IMR-90 (cell line): Measurements from ENCODE around the gene PSMD8. TPM values are rescaled to one million over a fixed set of nuclear protein-coding genes. Genes with fewer than 3 reads are reported as not detected.
"Not testable (repeated sequence)": the region's sequence is repeated elsewhere in the genome, so short reads cannot be mapped to it uniquely, and the experiment has no call there.

Source experiments
- ATAC-seq: fragments of 200-7000 bp; cut with Tn5 transposase; 2 replicates; pipeline ENCODE4 v1.9.1; 2020; ENCODE audit warnings: low read depth, mild to moderate bottlenecking, moderate library complexity
- BruUV-seq: library from RNA; stranded (reverse); fragments of 400-500 nt; replicated peaks from 2 replicates; lab custom pipeline; 2021; lab: Mats Ljungman, UMichigan
- CTCF ChIA-PET: fragments of 300-600 bp; formaldehyde crosslinking; extraction: SDS; loops from one replicate; lab custom pipeline; 2021; ENCODE audit warnings: antibody characterized with exemption; lab: Yijun Ruan, JAX
- POLR2A ChIA-PET: fragments of 300-600 bp; sonication (Branson Sonifier 250); formaldehyde crosslinking; loops from one replicate; lab custom pipeline; 2022; ENCODE audit warnings: antibody characterized with exemption; ENCODE audit not compliant: unreplicated experiment; lab: Charles Lee
- DNase-seq: peaks from one replicate; pipeline ENCODE4 v3.0.0; 2013
- H2AFZ ChIP-seq: replicated peaks from 2 replicates; pipeline ENCODE3; 2013; ENCODE audit warnings: low read length, mild to moderate bottlenecking; ENCODE audit not compliant: poor library complexity
- H2AK5ac ChIP-seq: 2 replicates; pipeline ENCODE4 v1.6.1; 2013; ENCODE audit warnings: low read depth, low read length, inconsistent platforms
- H2AK9ac ChIP-seq: replicated peaks from 2 replicates; pipeline ENCODE3; 2013; ENCODE audit warnings: mild to moderate bottlenecking, low read depth, low read length, moderate library complexity; ENCODE audit not compliant: poor library complexity
- H2BK120ac ChIP-seq: 2 replicates; pipeline ENCODE4 v1.6.1; 2013; ENCODE audit warnings: low read depth, low read length, inconsistent platforms
- H2BK15ac ChIP-seq: 3 replicates; pipeline ENCODE4 v1.6.1; 2013; ENCODE audit warnings: low read depth, low read length, inconsistent platforms
- H2BK20ac ChIP-seq: 2 replicates; pipeline ENCODE4 v1.6.1; 2013; ENCODE audit warnings: low read depth, mild to moderate bottlenecking, inconsistent platforms, low read length, moderate library complexity
- H2BK5ac ChIP-seq: 2 replicates; pipeline ENCODE4 v1.6.1; 2013; ENCODE audit warnings: mild to moderate bottlenecking, low read depth, low read length, inconsistent platforms; ENCODE audit not compliant: poor library complexity, severe bottlenecking
- H3K14ac ChIP-seq: replicated peaks from 2 replicates; pipeline ENCODE4 v1.6.1; 2013; ENCODE audit warnings: low read depth, low read length, inconsistent platforms
- H3K18ac ChIP-seq: 2 replicates; pipeline ENCODE4 v1.6.1; 2013; ENCODE audit warnings: low read depth, low read length, control low read depth
- H3K23ac ChIP-seq: 2 replicates; pipeline ENCODE4 v1.6.1; 2013; ENCODE audit warnings: low read depth, low read length, inconsistent platforms
- H3K27ac ChIP-seq: 2 replicates; pipeline ENCODE4 v1.5.1; 2013; ENCODE audit warnings: mild to moderate bottlenecking, control low read depth, low read length; ENCODE audit not compliant: insufficient read depth
- H3K27me3 ChIP-seq: 2 replicates; pipeline ENCODE4 v1.6.1; 2013; ENCODE audit warnings: low read length; ENCODE audit not compliant: control insufficient read depth, insufficient read depth
- H3K36me3 ChIP-seq: 2 replicates; pipeline ENCODE4 v1.6.1; 2013; ENCODE audit warnings: low read length, mixed read lengths; ENCODE audit not compliant: control insufficient read depth, insufficient read depth
- H3K4ac ChIP-seq: 2 replicates; pipeline ENCODE4 v1.6.1; 2013; ENCODE audit warnings: low read depth, low read length, inconsistent platforms
- H3K4me1 ChIP-seq: 2 replicates; pipeline ENCODE4 v1.6.1; 2013; ENCODE audit warnings: low read length, mixed read lengths; ENCODE audit not compliant: control insufficient read depth, insufficient read depth
- H3K4me2 ChIP-seq: 2 replicates; pipeline ENCODE4 v1.6.1; 2013; ENCODE audit warnings: low read depth, mild to moderate bottlenecking, control low read depth, low read length, moderate library complexity
- H3K4me3 ChIP-seq: 2 replicates; pipeline ENCODE4 v1.5.1; 2013; ENCODE audit warnings: low read depth, mild to moderate bottlenecking, control low read depth, low read length, moderate library complexity; ENCODE audit not compliant: insufficient read depth
- H3K56ac ChIP-seq: 2 replicates; pipeline ENCODE4 v1.6.1; 2013; ENCODE audit warnings: low read length, inconsistent platforms; ENCODE audit not compliant: insufficient read depth; ENCODE audit errors: extremely low read depth
- H3K79me1 ChIP-seq, 2 experiments: 2 replicates each; pipeline ENCODE4 v1.6.1; 2013; ENCODE audit warnings: low read length in 2 of 2, inconsistent platforms in 1 of 2, low read depth in 1 of 2
- H3K9ac ChIP-seq: 2 replicates; pipeline ENCODE4 v1.6.1; 2013; ENCODE audit warnings: low read depth, low read length, control low read depth
- H3K9me1 ChIP-seq: 2 replicates; pipeline ENCODE4 v1.6.1; 2013; ENCODE audit warnings: low read length, inconsistent platforms; ENCODE audit not compliant: insufficient read depth
- H3K9me3 ChIP-seq: 2 replicates; pipeline ENCODE4 v1.6.1; 2013; ENCODE audit warnings: low read length; ENCODE audit not compliant: control insufficient read depth, insufficient read depth
- H4K20me1 ChIP-seq: 2 replicates; pipeline ENCODE4 v1.6.1; 2013; ENCODE audit warnings: low read length, inconsistent platforms; ENCODE audit not compliant: insufficient read depth
- H4K5ac ChIP-seq: 2 replicates; pipeline ENCODE4 v1.6.1; 2013; ENCODE audit warnings: mild to moderate bottlenecking, low read depth, low read length, control low read depth
- H4K8ac ChIP-seq, 2 experiments: 2 replicates each; pipeline ENCODE4 v1.6.1; 2013; ENCODE audit warnings: low read depth in 2 of 2, low read length in 2 of 2, control low read depth in 1 of 2, inconsistent platforms in 1 of 2
- H4K91ac ChIP-seq: 2 replicates; pipeline ENCODE4 v1.6.1; 2013; ENCODE audit warnings: low read depth, low read length, inconsistent platforms; ENCODE audit not compliant: insufficient read depth
- POLR2A ChIP-seq: IDR thresholded peaks from 2 replicates; pipeline ENCODE4 v1.6.1; 2012; ENCODE audit warnings: mild to moderate bottlenecking, low read depth, low read length
- WGBS, 2 experiments: methylation state at CpG; one replicate each; pipeline versions ENCODE4 v1.1.5 to v1.1.7; 2013; ENCODE audit warnings: missing lambda C conversion rate in 2 of 2; ENCODE audit not compliant: insufficient read length in 1 of 2; ENCODE audit errors: extremely low coverage in 2 of 2; 5-methylcytosine and 5-hydroxymethylcytosine counted together
- dilution Hi-C: fragments of 300-500 bp; cut with HindIII; formaldehyde crosslinking; loops from one replicate; pipeline ENCODE4 v1.14.3; 2018; ENCODE audit warnings: low sequenced_read_pairs; ENCODE audit not compliant: unreplicated experiment
- in situ Hi-C: fragments of 300-500 bp; cut with MboI; formaldehyde crosslinking; loops from 3 replicates; pipeline ENCODE4 v1.14.3; 2019; ENCODE audit warnings: low sequenced_read_pairs, inconsistent platforms, mixed read lengths
- intact Hi-C: fragments of 100-400 bp; cut with micrococcal nuclease; formaldehyde crosslinking; loops from 2 replicates; pipeline ENCODE4 v1.10.0; 2022
- polyA plus RNA-seq, 3 experiments: library from polyadenylated mRNA; depleted of rRNA; stranded (reverse); fragments of >200 nt; gene quantifications; 2 replicates each; pipeline ENCODE4 v1.2.3, GENCODE V29; 2012; ENCODE audit warnings: low replicate concordance in 1 of 3
- total RNA-seq: library from RNA; depleted of rRNA; stranded (reverse); fragments of >200 nt; gene quantifications from 2 replicates; pipeline ENCODE4 v1.2.3, GENCODE V29; 2012
- TF ChIP-seq, protein P1 (sequence below): fragments of 150-350 bp; IDR thresholded peaks from 2 replicates; pipeline ENCODE4 v1.6.1; 2016; ENCODE audit warnings: low read depth, mild to moderate bottlenecking, low read length, moderate library complexity, borderline replicate concordance

PSMD8 gene
- total and polyA plus RNA-seq, 2 of the 4 experiments (the other 2 are of a cell fraction) = 475 to 644 TPM

DNA sequence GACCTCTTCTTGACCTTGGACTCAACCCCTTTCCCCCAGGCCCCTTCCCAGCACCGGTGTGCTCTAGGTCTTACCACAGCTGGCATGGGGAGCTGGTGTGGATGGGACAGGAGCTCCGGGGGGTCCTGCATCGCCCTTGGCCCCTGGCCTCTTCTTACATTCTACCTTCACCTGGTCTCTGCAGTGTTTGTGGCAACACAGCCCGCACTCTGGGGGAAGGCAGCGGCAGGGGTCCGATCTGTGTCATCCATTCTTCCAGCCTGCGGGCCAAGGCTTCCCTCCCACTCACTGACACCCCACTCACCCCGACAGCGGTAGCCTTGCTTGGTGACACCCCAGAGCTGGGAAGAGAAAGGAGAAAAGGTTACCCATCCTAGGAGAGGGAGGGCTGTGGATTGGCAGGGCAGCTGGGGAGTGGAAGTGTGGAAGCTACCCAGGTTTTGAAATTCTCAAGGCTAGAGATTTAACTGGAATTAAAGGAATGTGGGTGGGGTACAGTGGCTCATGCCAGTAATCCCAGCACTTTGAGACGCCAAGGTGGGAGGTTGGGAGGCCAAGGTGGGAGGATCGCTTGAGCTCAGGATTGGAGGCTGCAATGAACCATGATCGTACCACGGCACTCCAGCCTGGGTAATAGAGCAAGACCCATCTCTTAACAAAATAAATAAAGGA, 36.8 kb downstream of the PSMD8 start:
- H2AK9ac ChIP-seq = no peak overlapping the region
- no peak for TF ChIP-seq POLR2A
- TF ChIP-seq, protein P1, sequence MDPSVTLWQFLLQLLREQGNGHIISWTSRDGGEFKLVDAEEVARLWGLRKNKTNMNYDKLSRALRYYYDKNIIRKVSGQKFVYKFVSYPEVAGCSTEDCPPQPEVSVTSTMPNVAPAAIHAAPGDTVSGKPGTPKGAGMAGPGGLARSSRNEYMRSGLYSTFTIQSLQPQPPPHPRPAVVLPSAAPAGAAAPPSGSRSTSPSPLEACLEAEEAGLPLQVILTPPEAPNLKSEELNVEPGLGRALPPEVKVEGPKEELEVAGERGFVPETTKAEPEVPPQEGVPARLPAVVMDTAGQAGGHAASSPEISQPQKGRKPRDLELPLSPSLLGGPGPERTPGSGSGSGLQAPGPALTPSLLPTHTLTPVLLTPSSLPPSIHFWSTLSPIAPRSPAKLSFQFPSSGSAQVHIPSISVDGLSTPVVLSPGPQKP = no peak
- no peak overlapping the region for H3K4me2 ChIP-seq
- no peak overlapping the region for H3K14ac ChIP-seq
- H2AK5ac ChIP-seq = no peak overlapping the region
- H3K4ac ChIP-seq = no peak overlapping the region
- DNase-seq (no peak), ATAC-seq (no peak; the same call in 1 of the 2 replicates)
- H3K36me3 ChIP-seq = peaks cover 5% of the 10 kb centered on the region; the same call in 1 of the 2 replicates
- no peak overlapping the region for H3K18ac ChIP-seq
- no peak overlapping the region for H4K91ac ChIP-seq
- no peaks in the 10 kb centered on the region for H4K20me1 ChIP-seq
- H3K4me3 ChIP-seq = no peak overlapping the region
- no peak overlapping the region for H3K9ac ChIP-seq
- H3K27me3 ChIP-seq = no peaks in the 10 kb centered on the region
- H4K5ac ChIP-seq = no peak overlapping the region
- dilution Hi-C loops = no loop called here
- H2BK5ac ChIP-seq = no peak overlapping the region
- H2BK20ac ChIP-seq = no peak overlapping the region
- ChIA-PET CTCF (no interaction called here), POLR2A (no interaction called here)
- no peak overlapping the region for H2AFZ ChIP-seq
- in situ Hi-C loops = loop anchor here (25.0 kb wide), 1 partner anchor 526 kb away; the partner anchor contains the start of genes MRPS12 and SARS2
- no peak overlapping the region for H3K23ac ChIP-seq
- no peak overlapping the region for H3K56ac ChIP-seq
- no peak overlapping the region for H4K8ac ChIP-seq
- intact Hi-C loops = no loop called here
- no peaks in the 10 kb centered on the region for H3K9me3 ChIP-seq
- H3K4me1 ChIP-seq = no peaks in the 10 kb centered on the region
- WGBS, 2 experiments = 100% methylated on average over 3 of the region's 13 CpGs; no CpG with 5 or more reads in 1 of the 2 experiments
- no peaks in the 10 kb centered on the region for H3K79me1 ChIP-seq
- H2BK15ac ChIP-seq = no peak overlapping the region
- no TSS peak for BruUV-seq
- no peak overlapping the region for H3K27ac ChIP-seq
- no peak overlapping the region for H2BK120ac ChIP-seq
- H3K9me1 ChIP-seq = no peaks in the 10 kb centered on the region

DNA sequence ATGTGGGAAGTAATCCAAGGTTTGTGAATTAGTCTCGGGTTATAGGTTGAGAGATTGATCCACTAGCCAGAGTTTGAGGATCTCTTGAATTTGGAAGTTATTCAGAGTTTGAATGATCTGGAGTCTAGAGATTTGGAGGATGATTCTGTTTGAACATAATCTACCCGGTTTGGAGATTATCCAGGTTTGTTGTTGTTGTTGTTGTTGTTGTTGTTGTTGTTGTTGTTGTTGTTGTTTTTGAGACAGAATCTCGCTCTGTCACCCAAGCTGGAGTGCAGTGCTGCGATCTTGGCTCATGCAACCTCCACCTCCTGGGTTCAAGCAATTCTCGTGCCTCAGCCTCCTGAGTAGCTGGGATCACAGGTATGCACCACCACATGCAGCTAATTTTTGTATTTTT, 37.5 kb downstream of the PSMD8 start:
- dilution Hi-C loops, H2AFZ ChIP-seq, H3K56ac ChIP-seq, H2BK120ac ChIP-seq, H3K4ac ChIP-seq, H3K36me3 ChIP-seq, H3K9me3 ChIP-seq, H3K9me1 ChIP-seq, BruUV-seq, CTCF ChIA-PET, ATAC-seq, H3K4me2 ChIP-seq, H3K18ac ChIP-seq, H2BK15ac ChIP-seq, H4K91ac ChIP-seq, H2AK9ac ChIP-seq, H3K27ac ChIP-seq, H3K27me3 ChIP-seq, intact Hi-C loops, H2BK20ac ChIP-seq, H2BK5ac ChIP-seq, H4K20me1 ChIP-seq, H2AK5ac ChIP-seq, H4K8ac ChIP-seq, H3K4me3 ChIP-seq, H3K23ac ChIP-seq, H3K4me1 ChIP-seq, DNase-seq, H4K5ac ChIP-seq, H3K9ac ChIP-seq, H3K14ac ChIP-seq, H3K79me1 ChIP-seq, POLR2A ChIA-PET: not testable (repeated sequence)
- in situ Hi-C loops = loop anchor here (25.0 kb wide), 1 partner anchor 525 kb away; the partner anchor contains the start of genes MRPS12 and SARS2
- WGBS, 2 experiments = 100% methylated on average over 1 of the region's 5 CpGs; no CpG with 5 or more reads in 1 of the 2 experiments
